PC-3 (cell line): ENCODE results near the gene CEP126.

Source experiments
- CTCF ChIP-seq: fragments of 300-600 bp; sonication (generic); conservative IDR thresholded peaks from 2 replicates; pipeline ENCODE4 v1.5.1; 2017; ENCODE audit warnings: antibody characterized with exemption, low read depth, mild to moderate bottlenecking, low read length
- EZH2 ChIP-seq: fragments of 300-600 bp; sonication (generic); IDR thresholded peaks from one replicate; pipeline ENCODE4 v1.6.1; 2017; ENCODE audit warnings: antibody characterized with exemption, mild to moderate bottlenecking, low read length; ENCODE audit not compliant: unreplicated experiment
- EZH2phosphoT487 ChIP-seq: fragments of 300-600 bp; sonication (generic); IDR thresholded peaks from 2 replicates; pipeline ENCODE4 v1.6.1; 2018; ENCODE audit warnings: mild to moderate bottlenecking, antibody characterized with exemption, low read length, borderline replicate concordance

- TF ChIP-seq EZH2 (no peak), EZH2phosphoT487 (no peak), CTCF (no peak)
Measured at GRCh38 chr11:102010776-102011494, 96.1 kb downstream of the CEP126 start.
